Neural progenitor cell (in vitro differentiated cells): ENCODE results near the gene VWA3B.

Experiments
- EZH2 ChIP-seq: fragments of 200-600 bp; sonication (generic); IDR thresholded peaks from 2 replicates; pipeline ENCODE4 v1.6.1; 2017; ENCODE audit warnings: antibody characterized with exemption, mild to moderate bottlenecking, moderate library complexity
- TF ChIP-seq, protein P1 (sequence below): fragments of 200-600 bp; sonication (generic); IDR thresholded peaks from 2 replicates; pipeline ENCODE4 v1.5.1; 2017; ENCODE audit warnings: antibody characterized with exemption, mild to moderate bottlenecking

DNA sequence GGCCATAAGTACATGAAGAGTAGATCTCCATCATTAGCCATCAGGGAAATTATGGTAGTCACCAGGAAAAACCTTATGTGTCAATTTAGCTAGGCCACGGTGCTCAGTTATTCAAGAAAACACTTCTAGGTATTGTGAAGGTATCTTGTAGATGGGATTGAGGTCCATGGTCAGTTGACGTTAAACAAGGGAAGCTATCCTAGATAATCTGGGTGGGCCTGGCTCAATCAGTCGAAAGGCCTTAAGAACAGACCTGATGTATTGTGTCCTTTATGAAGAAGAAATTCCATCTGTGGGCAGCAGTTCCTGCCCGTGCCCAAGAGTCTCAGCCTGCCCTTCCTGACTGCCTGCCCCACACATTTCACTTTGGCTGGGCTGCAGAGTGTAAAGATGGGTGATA is 242.6 kb downstream of the VWA3B start:
- TF ChIP-seq, protein P1, sequence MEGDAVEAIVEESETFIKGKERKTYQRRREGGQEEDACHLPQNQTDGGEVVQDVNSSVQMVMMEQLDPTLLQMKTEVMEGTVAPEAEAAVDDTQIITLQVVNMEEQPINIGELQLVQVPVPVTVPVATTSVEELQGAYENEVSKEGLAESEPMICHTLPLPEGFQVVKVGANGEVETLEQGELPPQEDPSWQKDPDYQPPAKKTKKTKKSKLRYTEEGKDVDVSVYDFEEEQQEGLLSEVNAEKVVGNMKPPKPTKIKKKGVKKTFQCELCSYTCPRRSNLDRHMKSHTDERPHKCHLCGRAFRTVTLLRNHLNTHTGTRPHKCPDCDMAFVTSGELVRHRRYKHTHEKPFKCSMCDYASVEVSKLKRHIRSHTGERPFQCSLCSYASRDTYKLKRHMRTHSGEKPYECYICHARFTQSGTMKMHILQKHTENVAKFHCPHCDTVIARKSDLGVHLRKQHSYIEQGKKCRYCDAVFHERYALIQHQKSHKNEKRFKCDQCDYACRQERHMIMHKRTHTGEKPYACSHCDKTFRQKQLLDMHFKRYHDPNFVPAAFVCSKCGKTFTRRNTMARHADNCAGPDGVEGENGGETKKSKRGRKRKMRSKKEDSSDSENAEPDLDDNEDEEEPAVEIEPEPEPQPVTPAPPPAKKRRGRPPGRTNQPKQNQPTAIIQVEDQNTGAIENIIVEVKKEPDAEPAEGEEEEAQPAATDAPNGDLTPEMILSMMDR: no peak
- TF ChIP-seq EZH2: no peak
